ENCODE measurements around the gene NEURL1.

NEURL1 gene

GRCh38 chr10:103580011-103580410 is 86.5 kb downstream of the NEURL1 start:
- H3K9me3 Mint-ChIP-seq, result no peaks in the 10 kb centered on the region
- H3K36me3 Mint-ChIP-seq (ENCODE audit: low read depth), result peaks cover 3% of the 10 kb centered on the region
- peaks cover 7% of the 10 kb centered on the region for H3K27me3 Mint-ChIP-seq
- no peak overlapping the region for H3K4me3 Mint-ChIP-seq
- H3K4me1 Mint-ChIP-seq (ENCODE audit: low read depth), result peaks cover 6% of the 10 kb centered on the region
- no peak overlapping the region for H3K27ac Mint-ChIP-seq

- Mint-ChIP-seq H3K9me3 (no peaks in the 10 kb centered on the region), H3K4me1 (ENCODE audit: low read depth) (peaks cover 6% of the 10 kb centered on the region), H3K27me3 (peaks cover 7% of the 10 kb centered on the region), H3K27ac (no peak overlapping the region), H3K36me3 (ENCODE audit: low read depth) (peaks cover 3% of the 10 kb centered on the region), H3K4me3 (no peak overlapping the region)
Measured at GRCh38 chr10:103580430-103580829, 86.9 kb downstream of the NEURL1 start.

DNA sequence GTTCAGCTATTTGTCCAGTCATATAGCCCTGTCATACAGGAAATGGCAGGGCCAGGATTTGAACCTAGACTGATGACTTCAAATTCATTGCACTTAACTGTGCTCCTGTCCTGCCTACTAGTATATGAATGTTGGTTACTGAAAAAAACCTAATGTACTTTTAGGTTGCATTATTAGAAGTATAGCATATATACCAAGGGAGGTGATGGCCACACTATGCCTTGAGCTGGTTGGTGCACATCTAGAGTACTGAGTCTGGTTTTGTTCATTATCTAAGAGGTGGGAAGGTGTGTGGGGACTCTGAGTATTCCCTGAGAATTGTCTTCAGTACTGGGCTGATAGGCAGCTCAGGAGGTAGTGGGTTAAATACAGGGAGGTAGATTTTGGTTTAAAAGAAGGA is 88.0 kb downstream of the NEURL1 start:
- Mint-ChIP-seq H3K27ac (no peak overlapping the region), H3K4me1 (ENCODE audit: low read depth) (peaks cover 6% of the 10 kb centered on the region)

DNA sequence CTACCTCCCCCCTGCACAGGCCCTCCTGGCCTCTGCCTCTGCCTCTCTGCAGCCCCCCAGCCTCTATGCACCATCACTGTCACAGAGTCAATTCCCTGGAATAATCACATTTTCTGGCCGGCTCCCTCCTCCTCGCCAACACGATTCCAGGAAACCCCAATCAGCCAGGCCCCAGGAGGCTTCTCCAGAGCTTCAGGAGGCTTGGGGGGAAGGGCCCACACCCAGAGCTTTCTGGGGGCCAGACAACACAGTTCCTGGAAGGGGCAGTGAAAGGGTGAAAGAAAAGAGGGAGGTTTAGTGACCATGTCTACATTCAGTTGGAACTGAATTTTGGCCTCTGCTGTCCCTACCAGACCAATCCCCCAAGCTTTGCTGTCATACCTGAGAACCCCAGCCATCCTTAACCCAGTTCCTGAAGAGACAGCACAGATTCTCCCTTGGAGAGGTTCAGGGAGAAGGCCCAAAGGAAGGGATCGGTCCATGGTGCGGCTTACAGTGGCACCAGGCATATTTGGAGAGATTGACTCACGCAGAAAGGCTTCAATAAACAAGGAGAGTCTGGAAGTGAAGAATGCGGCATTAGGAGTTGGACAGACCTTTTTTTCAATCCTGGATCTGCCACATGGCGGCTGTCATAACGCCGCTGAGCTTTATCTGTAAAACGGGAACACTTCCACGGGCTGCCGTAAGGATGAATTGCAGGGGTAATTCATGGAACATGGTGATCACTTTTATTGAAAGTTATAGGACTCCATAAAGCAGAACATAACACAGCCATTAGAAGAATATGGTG is 89.0 kb downstream of the NEURL1 start:
- H3K27me3 Mint-ChIP-seq, result peaks cover 7% of the 10 kb centered on the region
- H3K9me3 Mint-ChIP-seq, result no peaks in the 10 kb centered on the region
- peaks cover 6% of the 10 kb centered on the region for H3K4me1 Mint-ChIP-seq (ENCODE audit: low read depth)
- peaks cover 3% of the 10 kb centered on the region for H3K36me3 Mint-ChIP-seq (ENCODE audit: low read depth)
- H3K27ac Mint-ChIP-seq, result no peak overlapping the region
- peak overlapping the region; percentile 2 for H3K4me3 Mint-ChIP-seq

More for the DNA sequence above, 88.0 kb downstream of the NEURL1 start:
- Mint-ChIP-seq H3K4me3 (no peak overlapping the region), H3K9me3 (no peaks in the 10 kb centered on the region), H3K27me3 (peaks cover 7% of the 10 kb centered on the region), H3K36me3 (ENCODE audit: low read depth) (peaks cover 3% of the 10 kb centered on the region)

- H3K9me3 Mint-ChIP-seq, result no peaks in the 10 kb centered on the region
- H3K27ac Mint-ChIP-seq, result peak overlapping the region; percentile 77
- H3K4me1 Mint-ChIP-seq (ENCODE audit: low read depth), result peaks cover 6% of the 10 kb centered on the region
- H3K4me3 Mint-ChIP-seq, result peak overlapping the region; percentile 83
- H3K27me3 Mint-ChIP-seq, result peaks cover 7% of the 10 kb centered on the region
- peaks cover 3% of the 10 kb centered on the region for H3K36me3 Mint-ChIP-seq (ENCODE audit: low read depth)
Measured at GRCh38 chr10:103583871-103584215, 90.3 kb downstream of the NEURL1 start.

DNA sequence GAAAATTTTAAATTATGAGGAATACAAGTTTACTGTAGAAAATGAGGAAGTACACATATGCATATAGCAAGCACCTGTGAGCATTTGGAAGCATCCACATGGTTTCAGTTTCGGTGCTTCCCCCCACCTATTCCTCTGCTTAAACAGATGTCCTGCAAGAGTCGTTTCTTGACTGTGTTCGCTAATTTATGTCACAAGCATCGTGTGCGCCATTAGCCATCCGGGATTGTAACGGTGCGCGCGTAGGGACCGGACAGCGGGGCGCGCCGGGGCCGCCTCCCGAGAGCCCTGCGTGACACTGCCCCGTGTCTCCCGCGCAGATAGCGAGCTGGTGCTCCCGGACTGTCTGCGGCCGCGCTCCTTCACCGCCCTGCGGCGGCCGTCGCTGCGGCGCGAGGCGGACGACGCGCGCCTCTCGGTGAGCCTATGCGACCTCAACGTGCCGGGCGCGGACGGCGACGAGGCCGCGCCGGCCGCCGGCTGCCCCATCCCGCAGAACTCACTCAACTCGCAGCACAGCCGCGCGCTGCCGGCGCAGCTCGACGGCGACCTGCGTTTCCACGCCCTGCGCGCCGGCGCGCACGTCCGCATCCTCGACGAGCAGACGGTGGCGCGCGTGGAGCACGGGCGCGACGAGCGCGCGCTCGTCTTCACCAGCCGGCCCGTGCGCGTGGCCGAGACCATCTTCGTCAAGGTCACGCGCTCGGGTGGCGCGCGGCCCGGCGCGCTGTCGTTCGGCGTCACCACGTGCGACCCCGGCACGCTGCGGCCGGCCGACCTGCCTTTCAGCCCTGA is 90.9 kb downstream of the NEURL1 start:
- Mint-ChIP-seq H3K36me3 (ENCODE audit: low read depth) (peaks cover 3% of the 10 kb centered on the region), H3K4me3 (peak overlapping the region; percentile 83), H3K9me3 (no peaks in the 10 kb centered on the region), H3K27me3 (peaks cover 7% of the 10 kb centered on the region), H3K4me1 (ENCODE audit: low read depth) (peaks cover 6% of the 10 kb centered on the region), H3K27ac (peak overlapping the region; percentile 77)

GRCh38 chr10:103585011-103585405 is 91.5 kb downstream of the NEURL1 start:
- H3K9me3 Mint-ChIP-seq, result no peaks in the 10 kb centered on the region

DNA sequence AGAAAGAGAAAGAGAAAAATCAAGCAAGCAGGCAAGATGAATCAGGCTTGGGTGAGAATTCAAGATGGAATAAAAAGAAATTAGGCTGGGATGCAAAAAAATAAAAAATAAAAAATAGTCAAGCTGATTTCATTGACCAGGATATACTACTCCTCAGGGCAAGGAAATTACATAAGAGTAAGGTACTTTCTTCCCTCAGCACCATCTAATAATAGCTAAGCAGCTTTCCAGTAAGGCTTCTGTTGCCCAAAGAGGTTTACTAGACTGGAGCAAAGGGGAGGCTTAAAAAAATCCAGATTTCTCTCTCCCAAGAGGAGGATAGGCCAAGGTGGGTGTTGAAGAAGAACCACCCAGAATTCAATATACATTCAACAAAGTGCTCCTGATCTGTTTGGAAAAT is 93.6 kb downstream of the NEURL1 start:
- Mint-ChIP-seq H3K4me1 (ENCODE audit: low read depth) (peaks cover 6% of the 10 kb centered on the region), H3K36me3 (ENCODE audit: low read depth) (peaks cover 3% of the 10 kb centered on the region), H3K27ac (no peak overlapping the region), H3K4me3 (no peak overlapping the region), H3K9me3 (no peaks in the 10 kb centered on the region), H3K27me3 (peaks cover 7% of the 10 kb centered on the region)

More at GRCh38 chr10:103585011-103585405, 91.5 kb downstream of the NEURL1 start:
- H3K27me3 Mint-ChIP-seq, result peaks cover 7% of the 10 kb centered on the region
- peaks cover 3% of the 10 kb centered on the region for H3K36me3 Mint-ChIP-seq (ENCODE audit: low read depth)
- H3K4me1 Mint-ChIP-seq (ENCODE audit: low read depth), result peaks cover 6% of the 10 kb centered on the region
- H3K4me3 Mint-ChIP-seq, result peak overlapping the region; percentile 40
- no peak overlapping the region for H3K27ac Mint-ChIP-seq

DNA sequence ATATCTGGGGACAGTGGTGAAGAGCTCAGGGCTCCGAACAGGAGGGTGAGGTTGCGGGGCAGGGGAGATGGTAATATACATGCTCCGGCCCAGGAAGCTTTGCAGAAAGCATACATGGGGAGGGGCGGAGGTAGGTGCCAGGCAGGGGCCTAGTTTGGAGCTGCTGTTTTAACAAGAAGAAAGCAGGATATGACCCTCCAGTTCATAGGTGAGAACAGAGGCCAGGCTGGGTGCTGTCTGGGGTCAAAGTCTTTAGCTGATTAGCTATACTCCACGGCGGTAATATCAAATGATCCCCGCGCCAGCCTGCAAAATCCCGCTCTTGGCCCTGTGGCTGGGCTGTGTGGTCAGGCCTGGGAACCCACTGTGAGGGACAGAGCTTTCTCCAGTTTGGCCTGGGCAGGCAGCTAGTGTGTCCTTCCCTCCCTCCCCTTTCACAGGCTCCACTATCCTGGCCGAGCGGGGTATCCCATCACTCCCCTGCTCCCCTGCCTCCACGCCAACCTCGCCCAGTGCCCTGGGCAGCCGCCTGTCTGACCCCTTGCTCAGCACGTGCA is 95.6 kb downstream of the NEURL1 start:
- Mint-ChIP-seq H3K36me3 (ENCODE audit: low read depth) (no peaks in the 10 kb centered on the region), H3K4me3 (no peak overlapping the region), H3K27me3 (no peaks in the 10 kb centered on the region), H3K9me3 (no peaks in the 10 kb centered on the region), H3K27ac (no peak overlapping the region), H3K4me1 (ENCODE audit: low read depth) (peaks cover under 1% of the 10 kb centered on the region)

- no peaks in the 10 kb centered on the region for H3K36me3 Mint-ChIP-seq (ENCODE audit: low read depth)
- no peak overlapping the region for H3K4me3 Mint-ChIP-seq
- no peak overlapping the region for H3K27ac Mint-ChIP-seq
- no peaks in the 10 kb centered on the region for H3K4me1 Mint-ChIP-seq (ENCODE audit: low read depth)
- no peaks in the 10 kb centered on the region for H3K9me3 Mint-ChIP-seq
- no peaks in the 10 kb centered on the region for H3K27me3 Mint-ChIP-seq
Measured at GRCh38 chr10:103590060-103590459, 96.6 kb downstream of the NEURL1 start.

GRCh38 chr10:103590744-103591291 is 97.3 kb downstream of the NEURL1 start:
- no peak overlapping the region for H3K4me3 Mint-ChIP-seq
- no peaks in the 10 kb centered on the region for H3K36me3 Mint-ChIP-seq (ENCODE audit: low read depth)
- H3K27ac Mint-ChIP-seq, result no peak overlapping the region
- no peaks in the 10 kb centered on the region for H3K4me1 Mint-ChIP-seq (ENCODE audit: low read depth)
- no peaks in the 10 kb centered on the region for H3K27me3 Mint-ChIP-seq
- no peaks in the 10 kb centered on the region for H3K9me3 Mint-ChIP-seq

DNA sequence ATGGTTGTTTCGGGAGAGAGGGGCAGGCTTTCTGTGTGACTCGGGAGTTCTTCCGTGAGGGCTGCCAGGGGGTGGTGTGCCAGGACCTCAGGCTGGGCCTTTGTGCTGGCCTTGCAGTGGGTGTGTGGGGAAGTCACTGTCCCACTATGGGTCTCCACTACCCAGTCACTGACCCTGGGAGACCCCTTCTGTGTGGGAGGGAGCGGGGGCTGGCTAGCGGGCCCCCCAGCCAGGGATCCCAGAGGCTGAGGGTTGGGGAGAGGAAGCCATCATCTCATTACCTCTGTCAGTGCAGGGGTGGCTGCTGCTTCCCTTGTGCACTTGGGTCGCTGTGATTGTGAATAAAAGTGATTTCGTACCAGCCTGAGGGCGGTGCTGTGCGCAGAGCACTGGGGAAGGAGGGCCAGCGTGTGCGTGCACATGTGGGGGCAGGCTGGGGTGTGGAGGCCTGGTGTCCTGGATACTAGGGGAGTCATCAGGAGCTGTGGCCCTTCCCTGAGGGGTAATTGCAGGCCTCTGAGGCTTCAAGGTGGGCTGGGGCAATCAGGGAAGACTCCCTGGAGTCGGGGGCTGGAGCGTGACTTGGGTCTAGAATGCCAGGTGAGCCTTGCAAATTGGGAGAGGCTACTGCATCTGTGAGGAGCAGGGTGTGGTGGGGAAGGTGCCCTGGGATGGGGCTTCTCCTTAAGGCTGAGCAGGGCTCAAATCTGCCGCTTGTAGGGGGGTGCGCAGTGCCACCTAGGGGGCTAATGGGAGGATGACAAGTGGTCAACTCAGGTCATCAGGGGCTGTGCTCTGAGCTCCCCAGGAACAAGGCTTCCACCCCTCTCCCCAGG is 98.9 kb downstream of the NEURL1 start:
- no peaks in the 10 kb centered on the region for H3K27me3 Mint-ChIP-seq
- H3K36me3 Mint-ChIP-seq (ENCODE audit: low read depth), result no peaks in the 10 kb centered on the region
- no peak overlapping the region for H3K27ac Mint-ChIP-seq
- H3K4me3 Mint-ChIP-seq, result no peak overlapping the region
- no peaks in the 10 kb centered on the region for H3K9me3 Mint-ChIP-seq
- H3K4me1 Mint-ChIP-seq (ENCODE audit: low read depth), result no peaks in the 10 kb centered on the region

DNA sequence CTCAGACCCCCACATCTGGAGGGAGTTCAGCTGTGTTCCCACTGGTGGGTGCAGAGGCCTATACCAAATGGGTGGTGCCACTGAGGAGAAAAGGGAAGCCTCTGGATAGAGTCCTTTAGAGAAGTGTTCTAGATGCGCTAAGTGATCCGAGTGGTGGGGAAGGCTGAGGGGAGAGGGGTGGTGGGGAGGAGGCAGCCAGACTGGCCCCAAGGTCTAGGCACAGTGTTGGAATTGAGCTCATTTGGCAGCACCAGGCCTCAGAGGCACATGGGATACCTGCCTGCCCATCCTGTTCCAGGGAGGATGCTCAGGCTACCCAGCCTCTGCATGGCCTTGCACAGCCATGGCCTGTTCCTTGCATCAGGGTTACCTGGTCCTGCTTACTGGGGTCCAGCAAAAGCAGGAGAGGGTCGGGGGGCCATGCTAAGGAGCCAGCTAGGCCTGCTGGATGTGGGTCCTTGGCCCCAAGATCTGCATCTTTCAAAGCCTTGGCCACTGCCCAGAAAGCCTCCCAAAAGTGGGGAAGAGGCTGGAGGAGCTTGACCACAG is 99.6 kb downstream of the NEURL1 start:
- no peaks in the 10 kb centered on the region for H3K4me1 Mint-ChIP-seq (ENCODE audit: low read depth)
- H3K4me3 Mint-ChIP-seq, result no peak overlapping the region
- H3K27me3 Mint-ChIP-seq, result no peaks in the 10 kb centered on the region
- H3K36me3 Mint-ChIP-seq (ENCODE audit: low read depth), result no peaks in the 10 kb centered on the region
- no peak overlapping the region for H3K27ac Mint-ChIP-seq
- H3K9me3 Mint-ChIP-seq, result no peaks in the 10 kb centered on the region

Measured in stimulated activated naive CD8-positive, alpha-beta T cell treated with anti-CD3 and anti-CD28 coated beads, Interleukin-15, Interleukin-2, amounts not matched to agents 100 ng/mL and 50 ng/mL, for 24 hours (primary cell).